Small intestine (tissue), 7 donors: ENCODE measurements around the gene DNAH6. TPM values are rescaled to one million over a fixed set of nuclear protein-coding genes. Genes with fewer than 3 reads are reported as not detected.

Experiments used
- DNase-seq, 2 donors: peaks; one replicate each; pipeline versions ENCODE4 v3.0.0 to v3.0.0-alpha.2; 2013
- FAIRE-seq: peaks from 2 replicates; lab custom pipeline; 2012; peaks lifted over from hg19 to GRCh38; lab: Jason Lieb, UNC
- H3K27ac ChIP-seq, 3 donors: one replicate each; pipeline ENCODE4 v1.5.1; 2013; ENCODE audit warnings: low read length in 2 of 3, mild to moderate bottlenecking in 2 of 3, control low read depth in 1 of 3, inconsistent platforms in 1 of 3, low read depth in 1 of 3, moderate library complexity in 1 of 3
- H3K27me3 ChIP-seq, 3 donors: one replicate each; pipeline ENCODE4 v1.6.1; 2013; ENCODE audit warnings: low read length in 3 of 3, inconsistent platforms in 1 of 3; ENCODE audit not compliant: control insufficient read depth in 3 of 3, insufficient read depth in 3 of 3
- H3K36me3 ChIP-seq, 3 donors: one replicate each; pipeline ENCODE4 v1.6.1; 2013; ENCODE audit warnings: low read length in 3 of 3, inconsistent platforms in 1 of 3, low read depth in 1 of 3, mild to moderate bottlenecking in 1 of 3, moderate library complexity in 1 of 3; ENCODE audit not compliant: control insufficient read depth in 3 of 3, insufficient read depth in 2 of 3
- H3K4me1 ChIP-seq, 3 donors: one replicate each; pipeline ENCODE4 v1.6.1; 2013; ENCODE audit warnings: low read length in 2 of 3, inconsistent platforms in 1 of 3, low read depth in 1 of 3, mild to moderate bottlenecking in 1 of 3, moderate library complexity in 1 of 3; ENCODE audit not compliant: control insufficient read depth in 3 of 3, insufficient read depth in 2 of 3
- H3K4me3 ChIP-seq, 3 donors: one replicate each; pipeline ENCODE4 v1.5.1; 2013; ENCODE audit warnings: low read length in 3 of 3, control low read depth in 1 of 3, inconsistent platforms in 1 of 3, low read depth in 1 of 3, mild to moderate bottlenecking in 1 of 3, moderate library complexity in 1 of 3
- H3K9me3 ChIP-seq, 2 donors: one replicate each; pipeline ENCODE4 v1.6.1; 2013; ENCODE audit warnings: low read depth in 1 of 2, low read length in 1 of 2; ENCODE audit not compliant: control insufficient read depth in 2 of 2, insufficient read depth in 1 of 2
- WGBS, 3 donors: extraction: QIAGEN DNeasy Blood & Tissue Kit; methylation state at CpG; one replicate each; pipeline ENCODE4 v1.1.7; 2013; 5-methylcytosine and 5-hydroxymethylcytosine counted together
- polyA plus RNA-seq, 4 donors: library from polyadenylated mRNA; stranded (reverse) in 3 of 4; unstranded in 1 of 4; fragments of 200-250 nt in 3 of 4; fragments of 120-200 nt in 1 of 4; gene quantifications; one replicate each; pipeline versions ENCODE4 v1.2.1 to v1.2.3, GENCODE V29; 2013
- donor health status: healthy with polysubstance abuse.
- donor health status: control.
- donor health status: control.
- donor health status: Bipolar disorder and iron deficiency.
- donor health status: healthy.

DNAH6 gene
- polyA plus RNA-seq, 4 donors, result 0.22 to 1.4 (median 0.24) TPM; not detected in 1

GRCh38 chr2:84619794-84620371 is 103.6 kb downstream of the DNAH6 start:
- Histone ChIP-seq H3K36me3 (no peaks in the 10 kb centered on the region), H3K27ac (peak overlapping the region in 1 of 3 donors; percentile 27), H3K27me3 (no peaks in the 10 kb centered on the region), H3K4me1 (peaks cover 0 to 22% (median 8%) of the 10 kb centered on the region in 3 donors), H3K9me3 (peaks cover 0 to 3% of the 10 kb centered on the region in 2 donors), H3K4me3 (no peak overlapping the region)
- FAIRE-seq (no peak), DNase-seq (peak; percentile 52 to 87)
- WGBS, 3 donors, result 63 to 82% (median 68%) methylated on average over 4 of the region's 4 CpGs

- no peak for FAIRE-seq
- no peak for DNase-seq
- H3K27ac ChIP-seq, result no peak overlapping the region
- no peak overlapping the region for H3K4me3 ChIP-seq
- no peaks in the 10 kb centered on the region for H3K27me3 ChIP-seq
- 80 to 90% (median 88%) methylated on average over 2 of the region's 2 CpGs for WGBS, 3 donors
- H3K4me1 ChIP-seq, result no peaks in the 10 kb centered on the region
- no peaks in the 10 kb centered on the region for H3K9me3 ChIP-seq
- no peaks in the 10 kb centered on the region for H3K36me3 ChIP-seq
Measured at GRCh38 chr2:84628486-84628885, 112.2 kb downstream of the DNAH6 start.

- Histone ChIP-seq H3K4me1 (no peaks in the 10 kb centered on the region), H3K4me3 (no peak overlapping the region), H3K36me3 (no peaks in the 10 kb centered on the region), H3K27me3 (no peaks in the 10 kb centered on the region), H3K9me3 (no peaks in the 10 kb centered on the region), H3K27ac (no peak overlapping the region)
- DNase-seq (no peak), FAIRE-seq (no peak)
Measured at GRCh38 chr2:84629550-84629949, 113.3 kb downstream of the DNAH6 start.

- 45 to 56% (median 49%) methylated on average over 6 of the region's 6 CpGs for WGBS, 3 donors
- DNase-seq (peak; percentile 51 to 55), FAIRE-seq (no peak)
Measured at GRCh38 chr2:84631047-84631446, 114.7 kb downstream of the DNAH6 start.

GRCh38 chr2:84631985-84632384 is 115.7 kb downstream of the DNAH6 start:
- H3K27ac ChIP-seq, result no peak overlapping the region
- H3K27me3 ChIP-seq, result no peaks in the 10 kb centered on the region
- H3K4me3 ChIP-seq, result no peak overlapping the region
- H3K9me3 ChIP-seq, result no peaks in the 10 kb centered on the region
- 73 to 94% (median 84%) methylated on average over 5 of the region's 5 CpGs for WGBS, 3 donors
- H3K36me3 ChIP-seq, result no peaks in the 10 kb centered on the region
- H3K4me1 ChIP-seq, result peaks cover 0 to 10% (median 2%) of the 10 kb centered on the region in 3 donors
- DNase-seq (no peak), FAIRE-seq (no peak)

More at GRCh38 chr2:84631047-84631446, 114.7 kb downstream of the DNAH6 start:
- Histone ChIP-seq H3K27me3 (no peaks in the 10 kb centered on the region), H3K36me3 (no peaks in the 10 kb centered on the region), H3K4me3 (no peak overlapping the region), H3K27ac (no peak overlapping the region), H3K9me3 (no peaks in the 10 kb centered on the region), H3K4me1 (peaks cover 0 to 5% (median 0%) of the 10 kb centered on the region in 3 donors)

DNA sequence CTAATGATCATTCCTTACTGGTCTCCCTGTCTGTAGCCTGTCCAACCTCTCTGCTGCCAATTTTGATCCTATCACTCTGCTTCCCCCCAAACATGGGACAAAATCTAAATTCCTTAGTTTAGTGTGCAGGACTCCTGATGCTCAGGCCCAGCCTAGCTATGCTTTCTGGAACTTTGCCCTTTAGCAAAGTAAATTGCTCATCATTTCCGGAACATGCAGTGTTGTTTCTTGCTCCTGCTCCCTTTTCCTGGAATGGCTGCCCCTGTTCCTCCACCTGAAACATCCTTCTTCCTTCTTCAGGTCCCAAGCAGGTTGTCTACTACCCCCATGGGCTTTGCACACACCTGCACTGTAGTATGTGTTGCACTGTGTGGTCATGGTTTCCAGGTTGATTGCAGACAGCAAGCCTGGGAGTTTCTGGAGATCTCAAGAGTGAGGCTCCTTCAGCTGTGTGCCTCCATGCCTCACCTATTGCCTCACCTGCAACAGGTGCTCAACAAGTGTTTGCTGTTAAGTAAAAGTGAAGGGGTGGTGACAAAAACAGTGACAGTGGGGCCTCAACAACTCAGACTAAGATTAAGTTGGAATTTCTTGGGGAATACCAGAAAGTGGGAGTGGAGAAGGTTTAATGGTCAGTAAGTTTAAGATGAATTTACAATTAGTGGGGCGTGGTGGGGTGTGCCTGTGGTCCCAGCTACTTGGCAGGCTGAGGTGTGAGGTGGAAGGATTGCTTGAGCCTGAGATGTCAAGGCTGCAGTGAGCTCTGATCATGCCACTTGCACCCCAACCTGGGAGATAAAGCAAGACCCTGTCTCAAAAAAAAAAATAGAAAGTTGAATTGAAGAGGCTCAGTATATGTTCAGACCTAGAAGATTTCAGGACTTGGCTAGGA is 120.0 kb downstream of the DNAH6 start:
- 34 to 58% (median 50%) methylated on average over 2 of the region's 2 CpGs for WGBS, 3 donors
- Histone ChIP-seq H3K27ac (peak overlapping the region in 2 of 3 donors; percentile 6 to 12), H3K27me3 (no peaks in the 10 kb centered on the region), H3K36me3 (peaks cover 0 to 3% (median 0%) of the 10 kb centered on the region in 3 donors), H3K4me3 (no peak overlapping the region), H3K9me3 (no peaks in the 10 kb centered on the region), H3K4me1 (peaks cover 0 to 10% (median 2%) of the 10 kb centered on the region in 3 donors)
- no peak for FAIRE-seq
- DNase-seq, result peak; percentile 55 to 63

DNA sequence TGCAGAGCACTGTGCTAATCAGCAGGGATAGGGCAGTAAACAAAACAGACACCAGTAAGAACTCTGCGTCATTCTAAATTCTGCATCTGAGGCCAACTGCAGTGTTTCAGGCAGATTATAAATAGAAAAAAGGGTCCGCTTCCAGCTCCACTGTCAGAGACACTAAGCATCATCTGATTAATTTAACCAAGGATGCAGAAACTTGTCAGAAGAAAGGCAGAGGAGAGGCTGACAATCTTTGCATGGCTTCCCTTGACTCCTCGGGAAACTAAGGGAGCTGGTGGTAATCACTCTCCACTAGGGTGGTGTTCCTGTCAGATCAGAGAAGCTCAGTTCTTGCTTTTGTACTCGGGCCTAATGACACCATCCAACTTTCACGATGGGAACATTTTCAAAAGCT is 123.5 kb downstream of the DNAH6 start:
- no peak overlapping the region for H3K4me3 ChIP-seq
- H3K9me3 ChIP-seq, result no peaks in the 10 kb centered on the region
- DNase-seq (no peak), FAIRE-seq (no peak)
- no peak overlapping the region for H3K27ac ChIP-seq
- peaks cover 0 to 4% (median 0%) of the 10 kb centered on the region in 3 donors for H3K36me3 ChIP-seq
- H3K4me1 ChIP-seq, result peaks cover 0 to 10% (median 2%) of the 10 kb centered on the region in 3 donors
- H3K27me3 ChIP-seq, result no peaks in the 10 kb centered on the region
- WGBS, 3 donors, result 69 to 92% (median 84%) methylated on average over 5 of the region's 5 CpGs

- Histone ChIP-seq H3K27ac (no peak overlapping the region), H3K4me1 (peaks cover 0 to 10% (median 2%) of the 10 kb centered on the region in 3 donors), H3K36me3 (peaks cover 0 to 4% (median 0%) of the 10 kb centered on the region in 3 donors), H3K4me3 (no peak overlapping the region), H3K27me3 (no peaks in the 10 kb centered on the region), H3K9me3 (no peaks in the 10 kb centered on the region)
- DNase-seq (no peak), FAIRE-seq (no peak)
- 78 to 88% (median 83%) methylated on average over 2 of the region's 2 CpGs for WGBS, 3 donors
Measured at GRCh38 chr2:84640411-84640810, 124.1 kb downstream of the DNAH6 start.
